GM12878 (cell line): ENCODE data around the gene ZNF462.

Experiments used
- CTCF ChIP-seq, 3 experiments: IDR thresholded peaks in 2 of 3; conservative IDR thresholded peaks in 1 of 3; 2 replicates each; pipeline ENCODE4 v1.5.1; 2011; ENCODE audit warnings: low read depth in 3 of 3, low read length in 3 of 3, mild to moderate bottlenecking in 3 of 3, control low read depth in 2 of 3, moderate library complexity in 2 of 3, inconsistent platforms in 1 of 3, mixed read lengths in 1 of 3; ENCODE audit not compliant: control insufficient read depth in 2 of 3, insufficient read depth in 1 of 3; ENCODE audit errors: extremely low read depth in 1 of 3
- POLR2AphosphoS5 ChIP-seq: IDR thresholded peaks from 2 replicates; pipeline ENCODE4 v1.6.1; 2011; ENCODE audit warnings: mild to moderate bottlenecking, low read length, inconsistent platforms
- USF1 ChIP-seq: IDR thresholded peaks from 2 replicates; pipeline ENCODE4 v1.6.1; 2011; ENCODE audit warnings: borderline replicate concordance, low read depth, mild to moderate bottlenecking, moderate library complexity, mixed read lengths, low read length; ENCODE audit not compliant: insufficient read depth; ENCODE audit errors: extremely low read length
- YY1 ChIP-seq: IDR thresholded peaks from 2 replicates; pipeline ENCODE4 v1.6.1; 2011; ENCODE audit warnings: low read depth, mild to moderate bottlenecking, low read length
- ZBED1 ChIP-seq: IDR thresholded peaks from 2 replicates; pipeline ENCODE4 v1.6.1; 2016; ENCODE audit warnings: borderline replicate concordance

- TF ChIP-seq CTCF (IDR thresholded peaks at IDR 0.05 in 2 of 3, conservative IDR thresholded peaks at IDR 0.05 in 1 of 3; ENCODE audit: control insufficient read depth in 2 of 3, extremely low read depth in 1 of 3, insufficient read depth in 1 of 3, low read depth in 3 of 3, low read length in 3 of 3) (no peak), POLR2AphosphoS5 (no peak), ZBED1 (no peak), USF1 (no peak), YY1 (no peak)
Observed at GRCh38 chr9:107007402-107007801, 144.4 kb downstream of the ZNF462 start.
